Activated CD4-positive, alpha-beta T cell treated with anti-CD3 and anti-CD28 coated beads for 36 hours (primary cell): ENCODE results near the gene NUP98. TPM values are rescaled to one million over a fixed set of nuclear protein-coding genes. Genes with fewer than 3 reads are reported as not detected.

Source experiments
- ATAC-seq: fragments of 200-7000 bp; cut with Tn5 transposase; one replicate; pipeline ENCODE4 v1.10.0; 2021; ENCODE audit warnings: mild to moderate bottlenecking, moderate library complexity
- CTCF ChIA-PET: fragments of 350-600 bp; sonication (Branson Sonifier 250); formaldehyde crosslinking; loops from one replicate; lab custom pipeline; 2021; ENCODE audit warnings: antibody characterized with exemption; lab: Charles Lee
- POLR2A ChIA-PET: fragments of 350-600 bp; sonication (Branson Sonifier 250); formaldehyde crosslinking; loops from one replicate; lab custom pipeline; 2021; ENCODE audit warnings: antibody characterized with exemption, inconsistent platforms; lab: Charles Lee
- DNase-seq: peaks from one replicate; pipeline ENCODE4 v3.0.0-alpha.2; 2020
- H3K27ac Mint-ChIP-seq: one replicate; pipeline ENCODE4 v1.8.0; 2021; ENCODE audit warnings: mixed read lengths
- H3K27me3 Mint-ChIP-seq: one replicate; pipeline ENCODE4 v1.8.0; 2021; ENCODE audit warnings: mixed read lengths
- H3K36me3 Mint-ChIP-seq: one replicate; pipeline ENCODE4 v1.8.0; 2021; ENCODE audit warnings: low read depth, mixed read lengths
- H3K4me1 Mint-ChIP-seq: one replicate; pipeline ENCODE4 v1.8.0; 2021; ENCODE audit warnings: mixed read lengths
- H3K4me3 Mint-ChIP-seq: one replicate; pipeline ENCODE4 v1.8.0; 2021; ENCODE audit warnings: mild to moderate bottlenecking, moderate library complexity, mixed read lengths
- H3K9me3 Mint-ChIP-seq: one replicate; pipeline ENCODE4 v1.8.0; 2021; ENCODE audit warnings: low read depth, mixed read lengths
- intact Hi-C, 2 experiments: fragments of 100-400 bp; cut with DNase I in 1 of 2; cut with micrococcal nuclease in 1 of 2; formaldehyde crosslinking; loops; one replicate each; pipeline versions ENCODE4 v1.14.2 to v1.15.1; 2022 to 2024; cut with DNase I, micrococcal nuclease
- total RNA-seq, 2 experiments: library from RNA; stranded (reverse); gene quantifications; one replicate each; pipeline ENCODE4 v1.2.3, GENCODE V29; 2021

NUP98 gene
- total RNA-seq, 2 experiments from 2014 or later = 96.0 to 134 TPM

DNA sequence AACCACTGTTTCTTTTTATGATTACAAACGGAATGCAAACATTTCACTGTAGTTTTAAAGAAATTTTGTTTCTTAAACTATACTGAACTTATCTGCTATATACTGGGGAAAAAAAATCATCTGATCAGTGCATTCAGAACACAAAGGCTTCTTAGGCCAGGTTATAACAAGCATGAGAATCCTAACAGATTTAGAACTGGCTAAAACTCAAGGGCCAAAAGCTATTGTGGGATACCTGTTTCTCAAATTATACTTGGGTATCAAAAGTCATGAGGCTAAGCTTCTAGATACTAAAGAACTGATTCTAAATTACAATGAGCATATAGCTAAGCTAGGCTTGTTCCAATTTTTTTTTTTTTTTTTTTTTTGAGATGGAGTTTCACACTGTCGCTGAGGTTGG lies 96.4 kb downstream of the NUP98 start:
- no peak overlapping the region for H3K4me3 Mint-ChIP-seq
- POLR2A ChIA-PET = no interaction called here
- no peaks in the 10 kb centered on the region for H3K4me1 Mint-ChIP-seq
- peaks cover 54% of the 10 kb centered on the region for H3K36me3 Mint-ChIP-seq
- CTCF ChIA-PET = interaction anchor here (0.6 to 1.7 kb wide), 4 partner anchors 10 to 216 kb away, joined by 3 to 6 read pairs (median 4); no protein-coding TSS in a partner anchor
- ATAC-seq (no peak), DNase-seq (no peak)
- H3K27ac Mint-ChIP-seq = peak overlapping the region; percentile 9
- no peaks in the 10 kb centered on the region for H3K27me3 Mint-ChIP-seq
- H3K9me3 Mint-ChIP-seq = no peaks in the 10 kb centered on the region
- intact Hi-C loops = no loop called here

DNA sequence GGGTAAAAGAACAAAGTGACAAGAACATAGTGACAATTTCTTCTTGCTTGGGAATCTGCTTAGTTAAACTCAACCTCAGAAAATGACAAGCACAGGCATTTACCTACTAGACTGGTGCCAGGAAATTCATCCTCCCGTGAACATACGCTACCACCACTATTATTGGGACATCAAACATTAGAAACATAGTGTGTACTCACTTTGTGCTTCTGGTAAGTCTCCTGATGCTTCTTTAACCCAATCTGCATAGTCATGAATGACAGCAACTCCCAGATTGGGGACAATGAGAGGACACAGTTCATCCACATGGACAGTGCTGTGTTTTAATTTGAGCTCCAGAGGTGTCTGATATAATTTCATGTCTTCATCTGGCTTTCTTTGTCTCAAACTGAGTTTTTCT lies 96.9 kb downstream of the NUP98 start:
- no peak overlapping the region for H3K4me3 Mint-ChIP-seq
- H3K4me1 Mint-ChIP-seq = no peaks in the 10 kb centered on the region
- intact Hi-C loops = no loop called here
- ATAC-seq = no peak
- H3K9me3 Mint-ChIP-seq = no peaks in the 10 kb centered on the region
- peak overlapping the region; percentile 9 for H3K27ac Mint-ChIP-seq
- H3K36me3 Mint-ChIP-seq = peaks cover 57% of the 10 kb centered on the region
- H3K27me3 Mint-ChIP-seq = no peaks in the 10 kb centered on the region
- DNase-seq = no peak
- ChIA-PET POLR2A (no interaction called here), CTCF (interaction anchor here (0.7 to 1.7 kb wide), 2 partner anchors 19 to 27 kb away, joined by 4 to 5 read pairs; no protein-coding TSS in a partner anchor)

DNA sequence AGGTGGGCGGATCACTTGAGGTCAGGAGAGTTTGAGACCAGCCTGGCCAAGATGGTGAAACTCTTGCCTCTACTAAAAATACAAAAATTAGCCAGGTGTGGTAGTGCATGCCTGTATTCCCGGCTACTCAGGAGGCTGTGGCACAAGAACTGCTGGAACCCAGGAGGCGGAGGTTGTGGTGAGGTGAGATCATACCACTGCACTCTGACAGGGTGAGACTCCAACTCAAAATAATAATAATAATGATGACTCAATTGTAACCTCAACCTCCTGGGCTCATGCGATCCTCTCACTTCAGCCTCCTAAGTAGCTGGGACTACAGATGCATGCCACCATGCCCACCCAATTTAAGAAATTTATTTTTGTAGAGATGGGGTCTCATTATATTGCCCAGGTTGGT lies 110.6 kb downstream of the NUP98 start:
- peaks cover 5% of the 10 kb centered on the region for H3K4me1 Mint-ChIP-seq
- DNase-seq (no peak), ATAC-seq (no peak)
- no peaks in the 10 kb centered on the region for H3K27me3 Mint-ChIP-seq
- intact Hi-C loops = loop anchor here in 1 of 2 experiments (10.0 kb wide), 1 partner anchor 418 kb away; no protein-coding TSS in a partner anchor
- POLR2A ChIA-PET = no interaction called here
- no peaks in the 10 kb centered on the region for H3K9me3 Mint-ChIP-seq
- H3K36me3 Mint-ChIP-seq = peaks cover 46% of the 10 kb centered on the region
- no peak overlapping the region for H3K4me3 Mint-ChIP-seq
- CTCF ChIA-PET = interaction anchor here (1.9 kb wide), 1 partner anchor 122 kb away, joined by 5 read pairs; the partner anchor contains the start of gene PGAP2
- H3K27ac Mint-ChIP-seq = no peak overlapping the region

DNA sequence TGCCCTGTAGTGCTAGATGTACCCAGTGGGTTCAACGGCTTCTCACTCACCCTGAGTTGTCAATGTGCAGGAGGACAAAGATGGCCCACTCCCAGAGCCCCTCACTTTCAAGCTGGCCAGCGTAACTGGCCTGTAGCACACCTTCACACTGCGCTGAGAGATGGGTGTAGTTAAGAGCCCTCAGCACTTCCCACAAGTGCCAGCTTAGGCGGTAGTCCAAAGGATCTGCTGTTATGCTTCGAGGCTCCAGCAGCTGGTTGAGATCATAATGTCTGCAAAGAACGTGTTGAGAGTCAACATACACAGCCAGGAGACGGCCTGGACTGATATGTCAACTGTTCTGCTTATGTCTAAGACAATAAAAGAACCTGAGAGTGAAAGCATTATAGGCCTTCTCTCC lies 111.4 kb downstream of the NUP98 start:
- H3K9me3 Mint-ChIP-seq = no peaks in the 10 kb centered on the region
- DNase-seq (no peak), ATAC-seq (no peak)
- no peak overlapping the region for H3K27ac Mint-ChIP-seq
- ChIA-PET POLR2A (no interaction called here), CTCF (interaction anchor here (0.7 kb wide), 1 partner anchor 24 kb away, joined by 3 read pairs; no protein-coding TSS in a partner anchor)
- no peak overlapping the region for H3K4me3 Mint-ChIP-seq
- H3K4me1 Mint-ChIP-seq = peaks cover 5% of the 10 kb centered on the region
- intact Hi-C loops = loop anchor here in 1 of 2 experiments (10.0 kb wide), 1 partner anchor 419 kb away; no protein-coding TSS in a partner anchor
- H3K36me3 Mint-ChIP-seq = peaks cover 51% of the 10 kb centered on the region
- H3K27me3 Mint-ChIP-seq = no peaks in the 10 kb centered on the region

DNA sequence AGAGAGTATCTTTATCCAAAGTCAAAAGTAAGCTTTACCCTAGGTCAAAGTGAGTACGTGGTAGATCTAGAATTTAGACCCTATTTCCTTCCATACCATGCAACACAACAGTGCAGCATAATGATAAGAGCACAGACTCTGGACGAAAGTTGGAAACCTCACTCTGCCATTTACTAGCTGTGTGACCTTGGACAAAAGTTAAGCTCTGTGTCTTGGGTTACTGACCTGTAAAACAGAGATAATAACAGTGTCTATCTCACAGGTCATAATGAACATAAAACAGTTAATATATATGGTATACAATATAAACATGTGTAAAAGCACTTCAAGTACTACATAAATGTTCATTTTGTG lies 112.6 kb downstream of the NUP98 start:
- POLR2A ChIA-PET = no interaction called here
- CTCF ChIA-PET = interaction anchor here (0.6 to 1.0 kb wide), 3 partner anchors 9 to 413 kb away, joined by 3 read pairs; no protein-coding TSS in a partner anchor

DNA sequence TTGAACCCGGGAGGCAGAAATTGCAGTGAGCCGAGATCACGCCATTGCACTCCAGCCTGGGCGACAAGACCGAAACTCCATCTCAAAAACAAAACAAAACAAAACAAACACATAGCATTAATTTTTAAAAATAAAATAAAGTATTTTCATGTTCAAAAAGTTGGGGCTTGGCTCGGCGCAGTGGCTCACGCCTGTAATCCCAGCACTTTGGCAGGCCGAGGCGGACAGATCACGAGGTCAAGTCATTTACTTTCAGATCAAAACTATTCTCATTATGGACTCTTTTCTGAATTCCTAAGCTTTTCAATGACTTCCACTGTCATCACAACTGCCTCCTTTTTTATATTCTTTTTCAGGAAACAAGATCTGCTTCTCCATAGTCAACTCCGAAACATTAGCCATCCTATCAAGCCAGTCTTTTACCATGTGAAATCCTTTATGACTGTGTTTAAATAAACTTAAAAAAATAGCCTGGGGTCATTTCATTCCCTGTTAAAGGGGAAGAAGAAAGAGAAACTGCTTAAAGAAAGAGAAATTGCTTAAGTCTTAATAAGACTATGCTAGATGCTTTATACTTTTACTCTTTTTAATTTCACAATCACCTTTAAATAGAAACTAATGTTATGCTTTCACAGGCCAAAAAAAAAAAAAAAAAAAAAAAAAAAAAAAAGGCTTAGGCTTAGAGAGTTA lies 113.1 kb downstream of the NUP98 start:
- Mint-ChIP-seq H3K27ac (no peak overlapping the region), H3K9me3 (no peaks in the 10 kb centered on the region), H3K36me3 (peaks cover 59% of the 10 kb centered on the region), H3K27me3 (no peaks in the 10 kb centered on the region), H3K4me1 (peaks cover 5% of the 10 kb centered on the region), H3K4me3 (no peak overlapping the region)
- no peak for ATAC-seq
- no peak for DNase-seq
- intact Hi-C loops = loop anchor here (5.0 to 10.0 kb wide), 2 partner anchors 43 to 421 kb away; no protein-coding TSS in a partner anchor
- ChIA-PET CTCF (interaction anchor here (0.5 to 1.0 kb wide), 4 partner anchors 9 to 413 kb away, joined by 3 read pairs; no protein-coding TSS in a partner anchor), POLR2A (interaction anchor here (0.6 kb wide), 1 partner anchor 9 kb away, joined by 5 read pairs; no protein-coding TSS in a partner anchor)

More for the DNA sequence above, 112.6 kb downstream of the NUP98 start:
- intact Hi-C loops = loop anchor here (5.0 to 10.0 kb wide), 2 partner anchors 43 to 420 kb away; no protein-coding TSS in a partner anchor
- DNase-seq (no peak), ATAC-seq (no peak)
- no peak overlapping the region for H3K27ac Mint-ChIP-seq
- H3K9me3 Mint-ChIP-seq = no peaks in the 10 kb centered on the region
- H3K36me3 Mint-ChIP-seq = peaks cover 55% of the 10 kb centered on the region
- H3K4me1 Mint-ChIP-seq = peaks cover 5% of the 10 kb centered on the region
- H3K27me3 Mint-ChIP-seq = no peaks in the 10 kb centered on the region
- no peak overlapping the region for H3K4me3 Mint-ChIP-seq

DNA sequence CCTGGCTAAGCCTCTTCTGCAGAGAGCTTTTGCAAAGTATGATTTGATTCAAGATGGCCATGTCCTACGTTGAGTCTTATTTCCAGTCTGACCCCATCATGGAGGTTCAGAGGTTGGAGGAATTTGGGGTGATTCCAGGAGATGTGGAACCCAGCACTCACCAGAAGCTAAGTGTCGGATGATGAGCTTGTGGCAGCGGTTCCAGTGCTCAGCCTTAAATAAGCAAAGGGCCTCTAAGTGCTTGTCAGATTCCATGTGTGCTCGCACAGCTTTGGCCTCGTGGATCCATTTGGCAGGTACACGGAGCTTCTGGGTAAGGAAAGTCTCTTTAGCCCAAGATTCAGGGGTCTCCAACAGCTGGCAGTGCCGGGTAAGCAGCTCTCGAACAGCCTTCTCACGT lies 114.3 kb downstream of the NUP98 start:
- intact Hi-C loops = loop anchor here (5.0 to 10.0 kb wide), 2 partner anchors 44 to 422 kb away; no protein-coding TSS in a partner anchor
- Mint-ChIP-seq H3K9me3 (no peaks in the 10 kb centered on the region), H3K36me3 (peaks cover 68% of the 10 kb centered on the region), H3K27ac (no peak overlapping the region), H3K4me3 (no peak overlapping the region), H3K27me3 (no peaks in the 10 kb centered on the region), H3K4me1 (peaks cover 5% of the 10 kb centered on the region)
- CTCF ChIA-PET = no interaction called here
- no peak for DNase-seq
- POLR2A ChIA-PET = no interaction called here
- ATAC-seq = no peak

DNA sequence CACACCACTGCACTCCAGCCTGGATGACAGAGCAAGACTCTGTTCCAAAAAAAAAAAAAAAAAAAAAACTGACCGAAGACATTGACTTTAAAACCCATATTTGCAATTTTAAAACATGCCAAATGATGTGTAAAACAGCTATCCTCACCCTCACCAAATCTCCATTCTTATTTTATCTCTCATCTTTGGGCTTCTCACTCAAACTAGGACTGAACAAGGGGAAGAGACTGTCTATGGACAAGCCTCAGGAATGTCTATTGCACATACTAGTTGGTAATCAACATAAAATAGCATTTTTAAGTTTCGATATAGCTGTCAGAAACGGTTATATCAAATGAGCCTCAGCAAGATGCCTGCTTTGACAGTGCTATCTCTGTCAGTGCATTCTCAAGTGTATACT lies 118.3 kb downstream of the NUP98 start:
- ChIA-PET POLR2A (no interaction called here), CTCF (no interaction called here)

DNA sequence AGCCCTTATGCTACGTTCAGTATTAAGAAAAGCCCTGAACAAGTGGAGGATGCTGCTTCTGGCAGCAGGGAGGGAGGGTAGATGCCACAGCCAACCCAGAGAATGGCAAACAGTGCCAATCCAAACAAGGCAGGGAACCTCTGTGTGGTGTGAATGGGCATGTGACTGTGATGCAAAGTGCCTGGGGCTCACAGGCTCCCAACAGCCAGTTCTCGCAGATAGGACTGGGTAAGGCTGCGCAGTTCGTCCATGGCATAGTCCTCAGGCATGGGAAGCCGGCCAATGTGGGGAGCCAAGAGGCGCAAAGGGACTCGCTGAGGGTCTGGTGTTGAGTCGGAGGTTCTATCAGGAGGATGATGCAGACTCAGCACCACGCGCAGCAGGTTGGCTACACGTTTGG lies 121.4 kb downstream of the NUP98 start:
- Mint-ChIP-seq H3K9me3 (no peaks in the 10 kb centered on the region), H3K4me3 (no peak overlapping the region), H3K36me3 (peaks cover 55% of the 10 kb centered on the region), H3K27ac (no peak overlapping the region), H3K27me3 (no peaks in the 10 kb centered on the region), H3K4me1 (peaks cover 2% of the 10 kb centered on the region)
- ATAC-seq (no peak), DNase-seq (no peak)
- intact Hi-C loops = no loop called here
- CTCF ChIA-PET = no interaction called here
- POLR2A ChIA-PET = no interaction called here

More for the DNA sequence above, 118.3 kb downstream of the NUP98 start:
- no peak for ATAC-seq
- H3K36me3 Mint-ChIP-seq = peaks cover 69% of the 10 kb centered on the region
- H3K9me3 Mint-ChIP-seq = no peaks in the 10 kb centered on the region
- peaks cover 7% of the 10 kb centered on the region for H3K4me1 Mint-ChIP-seq
- no peaks in the 10 kb centered on the region for H3K27me3 Mint-ChIP-seq
- no peak overlapping the region for H3K27ac Mint-ChIP-seq
- H3K4me3 Mint-ChIP-seq = no peak overlapping the region
- intact Hi-C loops = no loop called here
- DNase-seq = no peak

DNA sequence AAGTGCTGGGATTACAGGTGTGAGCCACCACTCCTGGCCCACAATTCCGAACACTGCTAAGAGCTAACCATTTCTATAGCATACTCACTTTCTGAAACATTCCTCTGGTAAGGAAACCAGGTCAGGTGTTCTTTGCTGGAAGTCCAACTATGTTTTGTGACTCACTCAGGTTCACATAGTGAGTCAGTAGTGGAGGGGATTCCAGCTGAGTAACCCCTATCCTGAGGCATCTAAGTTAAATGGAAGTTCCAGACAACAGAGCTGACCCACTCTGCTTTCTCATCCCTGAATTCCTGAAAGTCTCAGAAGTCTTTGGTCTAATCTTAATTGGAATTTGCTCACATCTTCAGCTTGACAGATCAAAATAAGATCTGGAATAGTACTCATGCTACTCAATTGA lies 123.2 kb downstream of the NUP98 start:
- Mint-ChIP-seq H3K4me3 (no peak overlapping the region), H3K4me1 (peaks cover 2% of the 10 kb centered on the region), H3K27me3 (no peaks in the 10 kb centered on the region), H3K36me3 (peaks cover 50% of the 10 kb centered on the region), H3K9me3 (no peaks in the 10 kb centered on the region), H3K27ac (no peak overlapping the region)
- ChIA-PET POLR2A (no interaction called here), CTCF (interaction anchor here (0.8 kb wide), 1 partner anchor 62 kb away, joined by 3 read pairs; no protein-coding TSS in a partner anchor)
- intact Hi-C loops = no loop called here
- no peak for ATAC-seq
- no peak for DNase-seq

DNA sequence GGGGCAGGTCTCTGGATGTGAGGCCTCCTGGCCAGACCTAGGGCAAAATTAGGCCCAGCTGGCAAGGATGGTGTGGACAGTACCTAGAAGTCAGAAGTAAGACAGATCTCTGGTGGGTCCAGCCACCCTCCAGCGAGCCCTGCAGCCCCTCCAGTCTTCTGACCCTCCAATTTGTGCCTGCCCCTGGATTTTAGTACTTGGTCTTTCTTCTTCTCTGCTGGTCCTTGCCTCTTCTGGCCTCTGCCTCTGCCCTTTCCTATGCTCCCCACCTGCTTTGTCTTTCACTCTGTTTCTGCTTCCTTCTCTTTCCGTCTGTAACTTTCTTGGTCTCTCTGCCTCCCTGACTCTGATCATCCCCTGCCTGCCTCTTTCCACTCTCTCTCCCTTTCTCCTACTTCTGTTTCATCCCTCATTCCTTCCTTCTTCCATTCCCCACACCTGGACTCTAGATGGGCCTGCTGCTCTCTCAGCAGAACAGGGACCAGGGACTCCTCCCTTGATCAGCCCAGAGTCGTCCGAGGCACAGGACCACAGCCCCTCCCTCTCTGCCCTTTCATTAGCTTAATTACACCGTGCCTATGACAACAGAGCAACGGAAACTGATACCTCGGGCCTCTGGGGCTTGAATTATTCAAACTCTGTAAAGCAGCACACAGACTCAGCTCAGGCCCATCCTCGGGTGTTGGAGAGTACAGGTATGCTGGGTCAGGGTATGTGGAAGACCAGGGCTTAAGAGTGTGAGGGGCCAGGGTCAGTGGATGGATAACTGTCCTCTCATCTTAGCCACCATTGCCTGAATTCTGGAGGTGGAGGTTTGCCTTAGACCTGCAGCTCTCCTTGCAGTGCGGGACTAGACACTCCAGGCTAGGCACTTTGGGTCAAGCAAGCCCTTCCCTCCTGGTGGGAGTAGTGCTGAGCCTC lies 125.8 kb downstream of the NUP98 start, which contains the start of gene CHRNA10:
TSS of gene CHRNA10 (minus strand) at position 51 of the 921 bp plus-strand sequence. CDS start 72 bp downstream, outside the sequence.
- Mint-ChIP-seq H3K27me3 (no peaks in the 10 kb centered on the region), H3K4me1 (peaks cover 2% of the 10 kb centered on the region), H3K4me3 (no peak within 1 kb of the TSS), H3K9me3 (no peaks in the 10 kb centered on the region), H3K36me3 (peaks cover 45% of the 10 kb centered on the region), H3K27ac (peak within 1 kb of the TSS; percentile 5)
- POLR2A ChIA-PET = no interaction called here
- DNase-seq (no peak), ATAC-seq (no peak)
- intact Hi-C loops = no loop called here
- CTCF ChIA-PET = no interaction called here
